Measurements from ENCODE around the gene TTC28.
"Not testable (repeated sequence)": the region's sequence is repeated elsewhere in the genome, so short reads cannot be mapped to it uniquely, and the experiment has no call there.

TTC28 gene

GRCh38 chr22:28553108-28553866 lies 126.4 kb downstream of the TTC28 start:
- DNase-seq: not testable (repeated sequence)

GRCh38 chr22:28548406-28548805 lies 131.2 kb downstream of the TTC28 start:
- no peak for DNase-seq

DNA sequence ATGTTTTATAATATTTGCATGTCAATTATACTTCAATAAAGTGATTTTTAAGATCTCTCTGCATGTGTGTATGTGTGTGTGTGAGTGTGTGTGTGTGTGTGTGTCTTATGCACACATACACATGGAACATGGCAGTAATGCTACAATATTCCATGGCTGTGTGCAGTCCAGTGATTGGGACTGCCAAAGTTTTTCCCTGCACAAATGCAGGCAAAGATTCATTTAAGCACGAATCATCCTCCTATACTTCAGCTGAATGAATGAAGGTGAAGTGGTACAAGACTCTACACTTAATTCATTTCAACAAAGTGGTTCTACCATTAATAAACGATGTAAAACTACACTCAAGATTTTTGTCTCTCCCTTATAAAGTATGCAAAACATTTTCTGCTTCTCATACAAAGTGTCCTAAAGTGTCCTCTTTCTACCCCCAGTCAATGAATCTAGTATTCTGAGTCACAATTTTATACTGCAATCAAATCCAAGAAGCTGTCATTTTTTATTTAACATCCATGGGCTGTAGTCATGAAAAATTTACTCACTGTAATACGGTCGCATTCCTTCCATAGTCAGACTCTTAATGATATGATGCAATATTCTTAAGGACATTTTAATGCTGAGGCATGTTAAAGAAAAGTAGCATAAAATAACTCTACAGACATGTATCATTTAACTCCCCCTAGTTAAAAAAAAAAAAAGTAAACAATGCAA lies 132.4 kb downstream of the TTC28 start:
- no peak for DNase-seq

DNA sequence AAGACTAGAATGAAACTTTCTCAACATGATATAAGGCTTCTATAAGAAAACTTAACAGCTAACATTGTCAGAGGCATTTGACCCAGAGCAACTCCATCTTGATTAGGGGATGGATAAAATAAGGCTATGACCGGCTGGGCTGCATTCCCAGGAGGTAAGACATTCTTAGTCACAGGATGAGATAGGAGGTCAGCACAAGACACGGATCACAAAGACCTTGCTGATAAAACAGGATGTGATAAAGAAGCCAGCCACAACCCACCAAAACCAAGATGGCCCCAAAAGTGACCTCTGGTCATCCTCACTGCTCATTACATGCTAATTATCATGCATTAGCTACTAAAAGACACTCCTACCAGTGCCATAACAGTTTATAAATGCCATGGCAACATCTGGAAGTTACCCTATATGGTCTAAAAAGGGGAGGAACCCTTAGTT lies 135.2 kb downstream of the TTC28 start:
- DNase-seq: no peak

DNA sequence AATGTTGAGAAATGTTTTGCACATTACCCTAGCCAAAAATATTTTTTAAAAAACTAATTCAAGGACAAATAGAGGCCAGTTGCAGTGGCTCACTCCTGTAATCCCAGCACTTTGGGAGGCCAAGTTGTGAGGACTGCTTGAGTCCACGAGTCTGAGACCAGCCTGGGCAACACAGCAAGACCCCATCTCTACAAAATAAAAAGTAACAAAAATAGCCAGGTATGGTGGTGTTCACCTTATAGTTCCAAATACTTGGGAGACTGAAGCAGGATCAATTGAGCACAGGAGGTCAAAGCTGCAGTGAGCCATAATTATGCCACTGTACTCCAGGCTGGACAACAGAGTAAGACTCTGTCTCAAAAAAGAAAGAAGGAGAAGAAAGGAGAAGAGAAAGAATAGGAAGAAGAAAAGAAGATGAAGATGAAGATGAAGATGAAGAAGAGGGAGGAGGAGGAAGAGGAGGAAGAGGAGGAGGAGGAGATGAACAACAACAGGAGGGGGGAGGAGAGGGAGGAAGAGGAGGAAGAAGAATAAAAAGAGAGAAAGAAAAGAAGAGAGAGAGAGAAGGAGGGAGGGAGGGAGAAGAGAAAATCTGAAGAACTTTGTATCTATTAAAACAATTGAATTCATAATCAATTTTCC lies 136.5 kb downstream of the TTC28 start:
- DNase-seq: no peak

DNA sequence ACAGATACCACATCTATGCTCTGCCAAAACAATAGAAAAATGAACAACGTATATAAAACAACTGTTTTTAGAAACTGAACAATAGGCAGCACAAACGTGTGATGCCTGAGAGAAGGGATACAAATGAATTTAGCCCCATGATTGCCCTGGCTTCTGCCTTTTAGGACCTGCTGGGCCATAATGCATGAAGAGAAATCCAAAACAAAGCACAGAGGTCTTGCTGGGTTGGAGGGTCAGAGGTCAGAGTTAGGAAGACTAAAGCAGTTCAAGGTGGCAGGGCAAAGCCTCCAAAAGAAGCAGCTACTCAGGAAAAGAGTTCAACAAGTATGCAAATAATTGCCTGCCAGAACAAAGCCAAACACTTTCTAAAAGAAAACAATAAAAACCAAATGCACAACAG lies 138.5 kb downstream of the TTC28 start:
- DNase-seq: no peak

- no peak for DNase-seq
Measured at GRCh38 chr22:28538922-28539321, 140.7 kb downstream of the TTC28 start.

GRCh38 chr22:28530565-28530964 lies 149.1 kb downstream of the TTC28 start:
- not testable (repeated sequence) for DNase-seq

GRCh38 chr22:28529144-28529543 lies 150.5 kb downstream of the TTC28 start:
- DNase-seq: not testable (repeated sequence)

DNA sequence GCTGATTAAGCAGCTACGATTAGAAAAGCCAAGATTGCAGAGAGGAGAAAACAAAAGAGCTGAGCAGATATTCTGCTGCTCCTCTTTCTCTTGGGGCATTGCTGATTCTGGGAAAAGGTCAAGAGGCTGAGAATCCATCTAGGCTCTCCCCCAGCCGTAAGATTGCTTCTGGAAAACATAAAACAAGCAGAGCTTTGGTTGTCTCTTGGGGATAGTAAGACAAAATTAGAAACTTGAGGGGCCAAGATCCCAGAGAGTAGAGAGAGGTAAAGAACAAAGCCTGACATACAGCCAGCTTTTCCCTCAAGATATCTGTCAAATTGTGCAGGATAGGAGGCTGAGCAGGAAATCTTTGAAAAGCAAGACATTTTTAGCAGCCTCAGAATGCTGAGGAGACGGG lies 158.2 kb downstream of the TTC28 start:
- DNase-seq: no peak

GRCh38 chr22:28514321-28514821 lies 165.3 kb downstream of the TTC28 start:
- no peak for DNase-seq

- not testable (repeated sequence) for DNase-seq
Measured at GRCh38 chr22:28512387-28512786, 167.3 kb downstream of the TTC28 start.

DNA sequence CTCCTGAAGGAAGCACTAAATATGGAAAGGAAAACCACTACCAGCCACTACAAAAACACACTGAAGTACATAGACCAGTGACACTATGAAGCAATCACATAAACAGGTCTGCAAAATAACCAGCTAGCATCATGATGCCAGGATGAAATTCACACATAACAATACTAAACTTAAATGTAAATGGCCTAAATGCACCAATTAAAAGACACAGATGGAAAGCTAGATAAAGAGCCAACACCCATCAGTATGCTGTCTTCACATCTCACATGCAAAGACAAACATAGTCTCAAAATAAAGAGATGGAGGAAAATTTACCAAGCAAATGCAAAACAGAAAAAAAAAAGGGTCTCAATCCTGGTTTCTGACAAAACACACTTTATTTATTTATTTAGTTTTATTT lies 171.7 kb downstream of the TTC28 start:
- DNase-seq: no peak

DNA sequence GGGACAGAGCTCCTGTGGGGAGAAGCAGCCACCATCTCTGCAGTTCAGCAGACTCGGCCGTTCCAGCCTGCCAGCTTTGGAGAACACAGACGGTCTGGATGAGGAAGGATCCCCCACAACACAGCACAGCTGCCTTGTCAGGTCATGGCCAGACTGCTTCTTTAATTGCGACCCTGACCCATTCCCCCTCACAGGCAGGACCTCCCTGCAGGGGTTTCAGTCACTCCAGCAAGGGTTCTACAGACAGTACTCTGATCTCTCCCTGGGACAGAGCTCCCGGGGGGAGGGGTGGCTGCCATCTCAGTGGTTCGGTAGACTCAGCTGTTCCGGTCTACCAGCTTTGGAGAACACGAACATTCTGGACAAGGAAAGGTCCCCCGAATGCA lies 173.5 kb downstream of the TTC28 start:
- DNase-seq: no peak

DNA sequence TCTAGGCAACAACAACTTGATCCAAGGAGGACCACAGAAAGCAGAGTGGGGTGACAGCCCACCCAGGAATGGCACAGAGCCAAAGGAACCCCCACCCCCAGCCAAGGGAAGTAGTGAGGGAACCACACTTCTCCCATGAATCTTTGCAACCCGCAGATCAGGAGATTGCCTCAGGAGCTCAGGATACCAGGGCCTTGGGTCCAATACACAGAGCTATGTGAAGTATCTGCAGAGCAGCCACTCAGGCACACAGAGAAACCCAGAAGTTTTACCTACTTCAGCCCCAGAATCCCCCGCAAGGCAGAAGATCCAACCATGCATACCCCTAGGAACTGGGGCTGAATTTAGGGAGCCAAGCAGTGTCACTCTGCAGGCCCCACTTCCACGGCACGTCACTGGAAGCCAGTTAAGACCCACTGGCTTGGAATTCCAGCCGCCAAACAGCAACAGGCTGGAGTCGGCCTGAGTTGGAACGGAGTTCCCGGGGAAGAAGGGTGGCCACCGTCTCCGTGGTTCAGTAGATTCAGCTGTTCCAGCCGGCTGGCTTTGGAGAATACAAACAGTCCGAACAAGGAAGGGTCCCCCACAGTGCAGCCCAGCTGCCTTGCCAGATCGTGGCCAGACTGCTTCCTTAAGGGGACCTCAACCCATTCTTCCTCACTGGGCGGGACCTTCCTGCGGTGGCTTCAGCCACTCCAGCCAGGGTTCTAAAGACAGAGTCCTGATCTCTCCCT lies 174.1 kb downstream of the TTC28 start:
- no peak for DNase-seq

- DNase-seq: no peak
Measured at GRCh38 chr22:28500006-28500405, 179.6 kb downstream of the TTC28 start.

- DNase-seq: no peak
Measured at GRCh38 chr22:28498044-28498443, 181.6 kb downstream of the TTC28 start.

GRCh38 chr22:28497188-28497587 lies 182.5 kb downstream of the TTC28 start:
- DNase-seq: no peak

- not testable (repeated sequence) for DNase-seq
Measured at GRCh38 chr22:28491289-28491688, 188.4 kb downstream of the TTC28 start.

- DNase-seq: no peak
Measured at GRCh38 chr22:28488825-28489224, 190.8 kb downstream of the TTC28 start.

DNA sequence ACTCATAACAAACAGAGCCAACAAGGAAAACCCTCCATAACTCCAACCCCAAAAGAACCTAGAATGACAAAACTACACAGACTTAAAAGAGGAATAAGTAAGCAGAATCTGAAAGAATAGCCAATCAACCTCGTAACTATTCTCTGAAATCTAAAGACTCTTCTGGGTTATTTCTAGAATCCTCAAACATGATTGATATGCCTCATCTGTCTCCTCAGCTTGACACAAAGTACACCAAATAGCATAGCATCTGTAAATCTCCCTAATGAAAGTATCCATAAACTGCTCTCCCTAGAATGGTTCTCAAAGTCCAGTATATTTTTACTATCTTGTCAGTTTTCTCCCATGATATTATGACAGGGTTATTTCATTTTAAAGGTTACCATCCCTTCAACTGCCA lies 195.0 kb downstream of the TTC28 start:
- DNase-seq: no peak

- DNase-seq: no peak
Measured at GRCh38 chr22:28481725-28482124, 197.9 kb downstream of the TTC28 start.

Measured in NK-92 treated with Interleukin-12 subunit alpha and Interleukin-12 subunit beta, amount 100 ng/mL, for 24 hours (cell line).